Measurements from ENCODE around the gene KY. TPM values are rescaled to one million over a fixed set of nuclear protein-coding genes. Genes with fewer than 3 reads are reported as not detected.

Gene KY
- total and polyA plus RNA-seq, 4 donors: 0.06 to 0.21 (median 0.15) TPM; not detected in 1

DNA sequence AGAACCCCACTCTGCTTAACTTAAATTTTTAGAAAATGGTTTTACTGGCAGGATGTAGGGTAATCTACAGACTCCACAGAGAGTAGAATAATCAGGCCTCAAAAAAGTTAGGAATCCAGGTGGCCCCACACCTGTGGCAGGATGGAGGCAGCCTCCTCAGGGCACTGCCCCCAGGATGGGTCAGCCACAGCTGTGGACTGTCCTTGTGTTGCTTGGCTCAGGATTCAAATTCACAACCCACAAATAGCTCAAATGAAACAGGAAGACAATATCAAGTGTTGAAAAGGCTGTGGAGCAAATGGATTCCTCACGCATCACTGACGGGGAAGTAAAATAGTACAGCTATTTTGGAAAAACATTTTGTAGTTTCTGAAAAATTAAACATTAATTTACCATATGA, 36.8 kb upstream of the KY start:
- H3K9ac ChIP-seq (ENCODE audit: insufficient read depth in 1 of 2, low read length in 2 of 2): no peak overlapping the region
- peaks cover 0 to 3% (median 0%) of the 10 kb centered on the region in 3 donors for H3K27me3 ChIP-seq (ENCODE audit: control insufficient read depth in 3 of 3, insufficient read depth in 3 of 3, low read length in 2 of 3)
- WGBS, 2 donors: 61 to 80% methylated on average over 2 of the region's 2 CpGs
- no peaks in the 10 kb centered on the region for H3K36me3 ChIP-seq (ENCODE audit: control insufficient read depth in 4 of 4, insufficient read depth in 4 of 4, low read length in 4 of 4)
- DNase-seq: no peak
- H3K4me1 ChIP-seq (ENCODE audit: control insufficient read depth in 5 of 5, insufficient read depth in 5 of 5, low read length in 5 of 5): no peaks in the 10 kb centered on the region
- H3K4me3 ChIP-seq: no peak overlapping the region
- H3K27ac ChIP-seq (ENCODE audit: low read depth in 1 of 2, low read length in 1 of 2): no peak overlapping the region
- ATAC-seq (ENCODE audit: insufficient read depth, low FRiP score): no peak
- no peak for TF ChIP-seq CTCF (IDR thresholded peaks at IDR 0.05; ENCODE audit: control extremely low read depth, extremely low read depth)
- H3K9me3 ChIP-seq (ENCODE audit: control insufficient read depth in 4 of 4, insufficient read depth in 3 of 4, low read length in 3 of 4): peaks cover 0 to 3% (median 0%) of the 10 kb centered on the region in 4 donors

GRCh38 chr3:134685929-134686802, 35.3 kb upstream of the KY start:
- WGBS, 2 donors: 82 to 92% methylated on average over 7 of the region's 7 CpGs
- Histone ChIP-seq H3K27ac (ENCODE audit: low read depth in 1 of 2, low read length in 1 of 2) (no peak overlapping the region), H3K27me3 (ENCODE audit: control insufficient read depth in 3 of 3, insufficient read depth in 3 of 3, low read length in 2 of 3) (peaks cover 0 to 3% (median 0%) of the 10 kb centered on the region in 3 donors), H3K4me3 (no peak overlapping the region), H3K36me3 (ENCODE audit: control insufficient read depth in 4 of 4, insufficient read depth in 4 of 4, low read length in 4 of 4) (no peaks in the 10 kb centered on the region), H3K9ac (ENCODE audit: insufficient read depth in 1 of 2, low read length in 2 of 2) (no peak overlapping the region), H3K9me3 (ENCODE audit: control insufficient read depth in 4 of 4, insufficient read depth in 3 of 4, low read length in 3 of 4) (peaks cover 0 to 3% (median 0%) of the 10 kb centered on the region in 4 donors), H3K4me1 (ENCODE audit: control insufficient read depth in 5 of 5, insufficient read depth in 5 of 5, low read length in 5 of 5) (peaks cover 0 to 6% (median under 1%) of the 10 kb centered on the region in 5 donors)
- ATAC-seq (ENCODE audit: insufficient read depth, low FRiP score) (no peak), DNase-seq (no peak)
- no peak for TF ChIP-seq CTCF (IDR thresholded peaks at IDR 0.05; ENCODE audit: control extremely low read depth, extremely low read depth)

DNA sequence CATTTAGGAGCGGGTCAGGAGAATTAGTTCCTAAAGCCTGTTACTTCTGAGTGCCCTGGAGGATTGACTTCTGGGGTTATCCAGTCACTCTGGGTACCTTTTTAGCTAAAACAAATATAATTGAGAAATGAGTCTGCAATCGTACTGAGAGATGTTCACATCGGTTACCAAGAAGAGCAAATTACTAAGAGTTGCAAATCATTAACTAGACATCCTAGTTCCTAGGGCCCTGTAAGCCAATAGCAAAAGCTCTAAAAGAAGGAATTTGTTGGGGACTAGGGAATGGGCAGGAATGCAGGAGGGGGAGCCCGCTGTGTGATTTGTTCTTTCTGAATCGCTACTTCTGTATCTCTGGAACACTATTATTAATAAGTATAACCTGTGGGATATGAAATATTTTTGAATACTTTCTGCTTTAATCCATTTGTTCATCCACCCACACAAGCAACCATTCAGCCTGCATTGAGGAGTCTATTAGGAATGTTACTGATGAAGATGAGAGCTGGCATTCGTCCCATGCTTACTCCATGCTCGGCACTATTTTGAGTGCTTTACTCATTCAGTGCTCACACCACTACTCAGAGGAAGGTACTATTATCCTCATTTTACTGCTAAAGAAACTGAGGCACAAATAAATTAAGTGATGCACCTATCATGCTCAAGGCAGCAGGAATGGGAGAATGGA, 31.5 kb upstream of the KY start:
- 58 to 85% methylated on average over 7 of the region's 7 CpGs for WGBS, 2 donors
- H3K4me1 ChIP-seq (ENCODE audit: control insufficient read depth in 5 of 5, insufficient read depth in 5 of 5, low read length in 5 of 5): peaks cover 0 to 6% (median 2%) of the 10 kb centered on the region in 5 donors
- ATAC-seq (ENCODE audit: insufficient read depth, low FRiP score): no peak
- peaks cover 0 to 7% (median 0%) of the 10 kb centered on the region in 4 donors for H3K9me3 ChIP-seq (ENCODE audit: control insufficient read depth in 4 of 4, insufficient read depth in 3 of 4, low read length in 3 of 4)
- H3K9ac ChIP-seq (ENCODE audit: insufficient read depth in 1 of 2, low read length in 2 of 2): no peak overlapping the region
- H3K36me3 ChIP-seq (ENCODE audit: control insufficient read depth in 4 of 4, insufficient read depth in 4 of 4, low read length in 4 of 4): no peaks in the 10 kb centered on the region
- H3K27ac ChIP-seq (ENCODE audit: low read depth in 1 of 2, low read length in 1 of 2): no peak overlapping the region
- no peak overlapping the region for H3K4me3 ChIP-seq
- no peak for DNase-seq
- no peak for TF ChIP-seq CTCF (IDR thresholded peaks at IDR 0.05; ENCODE audit: control extremely low read depth, extremely low read depth)
- H3K27me3 ChIP-seq (ENCODE audit: control insufficient read depth in 3 of 3, insufficient read depth in 3 of 3, low read length in 2 of 3): no peaks in the 10 kb centered on the region

Measured in lung (tissue), 12 donors.